ENCODE measurements around the gene CHN1. TPM values are rescaled to one million over a fixed set of nuclear protein-coding genes. Genes with fewer than 3 reads are reported as not detected.

Gene CHN1
- total RNA-seq, 4 donors from 2014 or later = 7.8 to 9.7 (median 9.4) TPM

- intact Hi-C loops (cut with DNase I) = no loop called here
- TF ChIP-seq CTCF (IDR thresholded peaks at IDR 0.05) = no peak
- no peak for TF ChIP-seq POLR2A (IDR thresholded peaks at IDR 0.05)
- Histone ChIP-seq H3K4me3 (replicated peaks in 1 of 3) (no peak overlapping the region), H3K27ac (no peak overlapping the region), H3K9me3 (no peaks in the 10 kb centered on the region), H3K27me3 (no peaks in the 10 kb centered on the region), H3K4me1 (no peaks in the 10 kb centered on the region), H3K36me3 (no peaks in the 10 kb centered on the region)
- DNase-seq = no peak
- 99% methylated on average over 1 of the region's 1 CpG for WGBS, 2 donors
Measured at GRCh38 chr2:174877301-174877700, 127.9 kb downstream of the CHN1 start.

- no peaks in the 10 kb centered on the region for H3K36me3 ChIP-seq
- H3K27ac ChIP-seq = no peak overlapping the region
- DNase-seq = no peak
- H3K4me1 ChIP-seq = no peaks in the 10 kb centered on the region
- intact Hi-C loops (cut with DNase I) = no loop called here
- no peak overlapping the region for H3K4me3 ChIP-seq (replicated peaks in 1 of 3)
- TF ChIP-seq CTCF (IDR thresholded peaks at IDR 0.05) = no peak
- no peak for TF ChIP-seq POLR2A (IDR thresholded peaks at IDR 0.05)
- H3K9me3 ChIP-seq = no peaks in the 10 kb centered on the region
- H3K27me3 ChIP-seq = no peaks in the 10 kb centered on the region
- WGBS, 2 donors = 0 to 50% methylated on average over 1 of the region's 1 CpG
Measured at GRCh38 chr2:174874085-174874484, 131.1 kb downstream of the CHN1 start.

GRCh38 chr2:174873471-174873870 lies 131.7 kb downstream of the CHN1 start:
- intact Hi-C loops (cut with DNase I) = no loop called here
- Histone ChIP-seq H3K4me1 (no peaks in the 10 kb centered on the region), H3K4me3 (replicated peaks in 1 of 3) (no peak overlapping the region), H3K9me3 (no peaks in the 10 kb centered on the region), H3K27me3 (no peaks in the 10 kb centered on the region), H3K27ac (no peak overlapping the region), H3K36me3 (no peaks in the 10 kb centered on the region)
- TF ChIP-seq POLR2A (IDR thresholded peaks at IDR 0.05) (no peak), CTCF (IDR thresholded peaks at IDR 0.05) (no peak)
- no peak for DNase-seq

- Histone ChIP-seq H3K9me3 (no peaks in the 10 kb centered on the region), H3K27me3 (no peaks in the 10 kb centered on the region), H3K4me1 (no peaks in the 10 kb centered on the region), H3K36me3 (no peaks in the 10 kb centered on the region), H3K4me3 (replicated peaks in 1 of 3) (no peak overlapping the region), H3K27ac (no peak overlapping the region)
- TF ChIP-seq CTCF (IDR thresholded peaks at IDR 0.05) = no peak
- no peak for TF ChIP-seq POLR2A (IDR thresholded peaks at IDR 0.05)
- 72 to 73% methylated on average over 1 of the region's 1 CpG for WGBS, 2 donors
- intact Hi-C loops (cut with DNase I) = no loop called here
- no peak for DNase-seq
Measured at GRCh38 chr2:174870787-174871186, 134.4 kb downstream of the CHN1 start.

GRCh38 chr2:174868878-174869277 lies 136.3 kb downstream of the CHN1 start:
- Histone ChIP-seq H3K4me3 (replicated peaks in 1 of 3) (no peak overlapping the region), H3K27me3 (no peaks in the 10 kb centered on the region), H3K4me1 (no peaks in the 10 kb centered on the region), H3K36me3 (no peaks in the 10 kb centered on the region), H3K9me3 (no peaks in the 10 kb centered on the region), H3K27ac (no peak overlapping the region)
- TF ChIP-seq POLR2A (IDR thresholded peaks at IDR 0.05) (no peak), CTCF (IDR thresholded peaks at IDR 0.05) (no peak)
- intact Hi-C loops (cut with DNase I) = no loop called here
- 45 to 59% methylated on average over 1 of the region's 1 CpG for WGBS, 2 donors
- DNase-seq = no peak

All from thyroid gland (tissue), 4 donors.